Glutamatergic neuron (in vitro differentiated cells): ENCODE results near the gene NEK10. TPM values are rescaled to one million over a fixed set of nuclear protein-coding genes. Genes with fewer than 3 reads are reported as not detected.

ENCODE experiments used
- DNase-seq: peaks from one replicate; pipeline ENCODE4 v3.0.0; 2022
- H3K27ac Mint-ChIP-seq: one replicate; pipeline ENCODE4 v1.8.0; 2020; ENCODE audit warnings: mild to moderate bottlenecking, mixed read lengths, inconsistent platforms; ENCODE audit not compliant: unreplicated experiment
- H3K27me3 Mint-ChIP-seq: one replicate; pipeline ENCODE4 v1.8.0; 2020; ENCODE audit warnings: mild to moderate bottlenecking, moderate library complexity, mixed read lengths, inconsistent platforms; ENCODE audit not compliant: unreplicated experiment
- H3K36me3 Mint-ChIP-seq: one replicate; pipeline ENCODE4 v1.8.0; 2020; ENCODE audit warnings: mild to moderate bottlenecking, mixed read lengths, inconsistent platforms; ENCODE audit not compliant: unreplicated experiment
- H3K4me1 Mint-ChIP-seq: one replicate; pipeline ENCODE4 v1.8.0; 2020; ENCODE audit warnings: mild to moderate bottlenecking, low read depth, mixed read lengths, inconsistent platforms; ENCODE audit not compliant: unreplicated experiment
- H3K4me3 Mint-ChIP-seq: one replicate; pipeline ENCODE4 v1.8.0; 2020; ENCODE audit warnings: mild to moderate bottlenecking, mixed read lengths, inconsistent platforms; ENCODE audit not compliant: unreplicated experiment
- H3K9me3 Mint-ChIP-seq: one replicate; pipeline ENCODE4 v1.8.0; 2020; ENCODE audit warnings: mild to moderate bottlenecking, moderate library complexity, mixed read lengths, inconsistent platforms; ENCODE audit not compliant: unreplicated experiment
- total RNA-seq: library from RNA; stranded (reverse); fragmentation: NEBNext Ultra II Directional; extraction: Animal tissue kit (Norgen Biotek cat#: 25700); gene quantifications from one replicate; pipeline ENCODE4 v1.2.1, GENCODE V29; 2021; ENCODE audit not compliant: unreplicated experiment
- TF ChIP-seq, protein P1 (sequence below): fragments of 200-600 bp; sonication (generic); IDR thresholded peaks from one replicate; pipeline ENCODE4 v1.5.0; 2021; ENCODE audit not compliant: partially characterized antibody, unreplicated experiment

Gene NEK10
- total RNA-seq, 1 donor from 2014 or later, result 1.5 TPM

DNA sequence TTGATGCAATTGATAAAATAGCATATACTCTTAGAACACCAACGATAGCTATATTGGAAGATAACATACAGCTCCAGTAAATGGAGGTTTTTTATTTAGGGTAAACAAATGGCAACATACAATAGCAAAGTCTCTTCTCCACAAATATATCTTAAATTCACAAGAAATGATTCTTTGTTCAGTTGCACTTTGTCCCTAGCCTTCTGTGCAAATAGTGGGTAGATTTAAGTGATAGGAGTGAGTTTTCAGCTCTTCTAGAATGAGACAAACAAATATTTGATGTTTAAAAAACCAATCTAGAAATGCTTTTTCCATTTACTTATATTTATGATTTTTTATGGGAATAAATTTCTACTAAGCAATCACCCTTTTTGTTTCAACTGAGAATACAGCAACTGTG lies 253.8 kb downstream of the NEK10 start:
- H3K36me3 Mint-ChIP-seq, result no peaks in the 10 kb centered on the region
- peaks cover 2% of the 10 kb centered on the region for H3K27me3 Mint-ChIP-seq
- no peak overlapping the region for H3K4me3 Mint-ChIP-seq
- H3K9me3 Mint-ChIP-seq, result no peaks in the 10 kb centered on the region
- TF ChIP-seq, protein P1, sequence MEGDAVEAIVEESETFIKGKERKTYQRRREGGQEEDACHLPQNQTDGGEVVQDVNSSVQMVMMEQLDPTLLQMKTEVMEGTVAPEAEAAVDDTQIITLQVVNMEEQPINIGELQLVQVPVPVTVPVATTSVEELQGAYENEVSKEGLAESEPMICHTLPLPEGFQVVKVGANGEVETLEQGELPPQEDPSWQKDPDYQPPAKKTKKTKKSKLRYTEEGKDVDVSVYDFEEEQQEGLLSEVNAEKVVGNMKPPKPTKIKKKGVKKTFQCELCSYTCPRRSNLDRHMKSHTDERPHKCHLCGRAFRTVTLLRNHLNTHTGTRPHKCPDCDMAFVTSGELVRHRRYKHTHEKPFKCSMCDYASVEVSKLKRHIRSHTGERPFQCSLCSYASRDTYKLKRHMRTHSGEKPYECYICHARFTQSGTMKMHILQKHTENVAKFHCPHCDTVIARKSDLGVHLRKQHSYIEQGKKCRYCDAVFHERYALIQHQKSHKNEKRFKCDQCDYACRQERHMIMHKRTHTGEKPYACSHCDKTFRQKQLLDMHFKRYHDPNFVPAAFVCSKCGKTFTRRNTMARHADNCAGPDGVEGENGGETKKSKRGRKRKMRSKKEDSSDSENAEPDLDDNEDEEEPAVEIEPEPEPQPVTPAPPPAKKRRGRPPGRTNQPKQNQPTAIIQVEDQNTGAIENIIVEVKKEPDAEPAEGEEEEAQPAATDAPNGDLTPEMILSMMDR, result no peak
- no peak overlapping the region for H3K27ac Mint-ChIP-seq
- DNase-seq, result no peak
- no peaks in the 10 kb centered on the region for H3K4me1 Mint-ChIP-seq

DNA sequence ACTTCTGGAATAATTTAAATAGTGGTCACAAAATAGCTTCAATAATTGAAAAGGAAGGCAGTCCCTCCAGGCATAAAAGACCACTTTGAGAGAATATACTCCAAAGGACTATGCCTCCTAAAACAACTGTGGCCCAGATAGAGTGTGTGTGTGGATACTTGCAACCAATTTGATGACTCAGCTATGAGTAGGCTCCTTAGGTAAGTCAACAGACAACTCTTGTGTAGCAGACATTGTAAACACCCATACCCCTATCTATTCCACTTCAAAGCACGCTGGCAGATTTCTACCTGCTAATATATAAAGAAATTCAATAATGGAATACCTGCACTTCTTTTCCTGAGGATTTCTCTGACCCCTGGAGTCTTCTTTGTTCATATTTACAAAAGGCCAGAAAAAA lies 254.5 kb downstream of the NEK10 start:
- TF ChIP-seq, protein P1, result no peak

DNA sequence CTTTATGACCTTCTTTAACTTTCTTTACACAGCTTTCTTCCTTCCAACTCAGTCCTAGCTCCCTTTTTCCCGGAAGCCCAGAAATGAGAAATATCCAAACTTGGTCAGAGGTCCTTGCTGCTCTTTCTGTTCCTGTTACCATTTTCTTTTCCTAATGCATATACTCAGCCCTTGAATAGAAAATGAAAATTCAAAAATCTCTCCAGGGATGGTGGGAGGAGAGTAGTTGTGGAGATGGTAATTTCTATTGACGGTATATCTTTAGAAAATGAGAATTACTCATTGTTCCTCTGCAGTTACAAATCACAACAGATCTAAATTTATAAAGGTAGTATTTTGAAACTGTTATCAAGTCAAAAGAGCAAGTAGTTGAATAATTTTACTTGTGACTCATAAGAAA lies 255.1 kb downstream of the NEK10 start:
- DNase-seq, result no peak
- H3K9me3 Mint-ChIP-seq, result no peaks in the 10 kb centered on the region
- H3K4me3 Mint-ChIP-seq, result no peak overlapping the region
- H3K4me1 Mint-ChIP-seq, result no peaks in the 10 kb centered on the region
- TF ChIP-seq, protein P1, result no peak
- no peaks in the 10 kb centered on the region for H3K36me3 Mint-ChIP-seq
- peaks cover 2% of the 10 kb centered on the region for H3K27me3 Mint-ChIP-seq
- no peak overlapping the region for H3K27ac Mint-ChIP-seq

More for the DNA sequence above, 254.5 kb downstream of the NEK10 start:
- no peak overlapping the region for H3K27ac Mint-ChIP-seq
- H3K4me3 Mint-ChIP-seq, result no peak overlapping the region
- no peaks in the 10 kb centered on the region for H3K4me1 Mint-ChIP-seq
- no peaks in the 10 kb centered on the region for H3K9me3 Mint-ChIP-seq
- no peaks in the 10 kb centered on the region for H3K36me3 Mint-ChIP-seq
- DNase-seq, result no peak
- peaks cover 2% of the 10 kb centered on the region for H3K27me3 Mint-ChIP-seq

DNA sequence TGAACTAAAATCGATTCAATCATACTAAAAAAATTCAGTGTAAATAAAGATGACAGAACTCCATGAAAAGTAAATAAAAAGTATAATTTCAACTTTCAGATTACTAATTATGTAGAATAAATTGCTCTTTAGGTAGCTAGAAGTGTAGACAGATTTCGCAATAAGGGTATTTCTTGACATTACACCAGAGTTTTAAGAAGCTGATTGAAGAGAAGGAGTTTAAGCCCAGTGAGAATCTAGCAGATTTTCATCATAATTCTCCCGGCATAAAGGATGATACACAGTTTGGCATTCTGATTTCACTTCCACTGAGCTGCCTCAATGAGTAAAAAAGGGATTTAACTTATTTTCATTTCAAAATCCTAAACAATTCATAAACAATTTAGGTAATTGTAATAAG lies 259.2 kb downstream of the NEK10 start:
- no peaks in the 10 kb centered on the region for H3K36me3 Mint-ChIP-seq
- no peak for DNase-seq
- TF ChIP-seq, protein P1, result no peak
- H3K4me3 Mint-ChIP-seq, result no peak overlapping the region
- H3K27ac Mint-ChIP-seq, result no peak overlapping the region
- no peaks in the 10 kb centered on the region for H3K9me3 Mint-ChIP-seq
- H3K4me1 Mint-ChIP-seq, result no peaks in the 10 kb centered on the region
- H3K27me3 Mint-ChIP-seq, result no peaks in the 10 kb centered on the region

DNA sequence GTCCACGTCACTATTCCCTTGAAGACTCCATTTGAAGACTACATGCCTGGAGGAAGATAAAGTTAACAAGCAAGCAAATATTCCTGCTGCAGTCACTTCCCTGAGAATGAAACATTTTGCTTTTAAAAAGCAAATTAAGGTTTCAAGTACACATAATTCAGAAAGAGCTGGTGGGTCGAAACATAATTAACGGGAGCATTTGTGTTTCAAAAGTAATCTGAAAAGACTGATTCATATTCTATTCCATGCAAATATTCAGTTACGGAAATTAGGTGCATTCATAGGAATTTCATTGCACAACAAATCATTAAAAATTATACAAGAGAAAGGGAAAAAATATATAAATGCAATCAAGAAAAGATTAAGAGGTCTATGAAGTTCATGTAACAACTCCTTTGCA lies 260.9 kb downstream of the NEK10 start:
- Mint-ChIP-seq H3K4me1 (no peaks in the 10 kb centered on the region), H3K27me3 (no peaks in the 10 kb centered on the region), H3K9me3 (no peaks in the 10 kb centered on the region), H3K36me3 (no peaks in the 10 kb centered on the region), H3K4me3 (no peak overlapping the region), H3K27ac (no peak overlapping the region)
- TF ChIP-seq, protein P1, result no peak
- DNase-seq, result no peak
